ENCODE results near the gene IQSEC1.

IQSEC1 gene

GRCh38 chr3:12970684-12971083 is 102.5 kb downstream of the IQSEC1 start:
- H3K4me3 ChIP-seq (ENCODE audit: low read length): no peak overlapping the region
- TF ChIP-seq CTCF (conservative IDR thresholded peaks at IDR 0.05; ENCODE audit: low read length): no peak
- no peak for DNase-seq (ENCODE audit: low read depth)

GRCh38 chr3:12969486-12969885 is 103.7 kb downstream of the IQSEC1 start:
- TF ChIP-seq CTCF (conservative IDR thresholded peaks at IDR 0.05; ENCODE audit: low read length): no peak
- DNase-seq (ENCODE audit: low read depth): no peak
- H3K4me3 ChIP-seq (ENCODE audit: low read length): no peak overlapping the region

GRCh38 chr3:12968541-12968940 is 104.7 kb downstream of the IQSEC1 start:
- TF ChIP-seq CTCF (conservative IDR thresholded peaks at IDR 0.05; ENCODE audit: low read length): no peak
- no peak for DNase-seq (ENCODE audit: low read depth)
- H3K4me3 ChIP-seq (ENCODE audit: low read length): no peak overlapping the region

- DNase-seq (ENCODE audit: low read depth): peak; percentile 88
- no peak for TF ChIP-seq CTCF (conservative IDR thresholded peaks at IDR 0.05; ENCODE audit: low read length)
Observed at GRCh38 chr3:12967606-12968351, 105.5 kb downstream of the IQSEC1 start.

GRCh38 chr3:12966847-12967605 is 106.2 kb downstream of the IQSEC1 start:
- H3K4me3 ChIP-seq (ENCODE audit: low read length): peak overlapping the region; percentile 90
- peak; percentile 33 for DNase-seq (ENCODE audit: low read depth)
- TF ChIP-seq CTCF (conservative IDR thresholded peaks at IDR 0.05; ENCODE audit: low read length): no peak

More at GRCh38 chr3:12967606-12968351, 105.5 kb downstream of the IQSEC1 start:
- peak overlapping the region; percentile 90 for H3K4me3 ChIP-seq (ENCODE audit: low read length)

GRCh38 chr3:12965999-12966846 is 107.0 kb downstream of the IQSEC1 start:
- TF ChIP-seq CTCF (conservative IDR thresholded peaks at IDR 0.05; ENCODE audit: low read length): no peak; the same call in 1 of the 2 replicates
- no peak for DNase-seq (ENCODE audit: low read depth)
- H3K4me3 ChIP-seq (ENCODE audit: low read length): peak overlapping the region; percentile 90

Measured in AG10803 (cell line).